Ecto neural progenitor cell (in vitro differentiated cells): Measurements from ENCODE around the gene FBXL2.
"Not testable (repeated sequence)": the region's sequence is repeated elsewhere in the genome, so short reads cannot be mapped to it uniquely, and the experiment has no call there.

Experiments
- DNase-seq: peaks from one replicate; pipeline ENCODE4 v3.0.0-alpha.2; 2018; ENCODE audit warnings: low spot score

The FBXL2 gene

DNA sequence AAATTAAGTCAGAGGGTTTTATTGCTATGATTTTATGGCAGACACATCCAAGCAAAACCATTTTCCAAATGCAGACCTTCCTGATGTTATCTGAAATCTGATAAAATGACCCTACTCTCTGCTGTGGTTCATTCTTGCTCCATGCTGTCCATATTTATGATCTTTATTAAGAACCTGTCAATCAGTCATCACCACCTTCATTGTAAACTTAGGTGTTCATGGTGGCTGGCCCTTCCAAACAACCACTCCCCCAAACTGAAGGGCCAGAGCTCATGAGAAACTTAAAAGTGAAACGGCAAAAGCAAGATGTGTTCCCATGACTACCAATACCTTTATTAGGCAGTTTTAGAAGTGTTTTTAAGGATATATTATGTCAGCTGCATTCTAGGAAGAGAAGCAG is 109.4 kb downstream of the FBXL2 start:
- no peak for DNase-seq

- no peak for DNase-seq
Measured at GRCh38 chr3:33388374-33389100, 111.3 kb downstream of the FBXL2 start.

DNA sequence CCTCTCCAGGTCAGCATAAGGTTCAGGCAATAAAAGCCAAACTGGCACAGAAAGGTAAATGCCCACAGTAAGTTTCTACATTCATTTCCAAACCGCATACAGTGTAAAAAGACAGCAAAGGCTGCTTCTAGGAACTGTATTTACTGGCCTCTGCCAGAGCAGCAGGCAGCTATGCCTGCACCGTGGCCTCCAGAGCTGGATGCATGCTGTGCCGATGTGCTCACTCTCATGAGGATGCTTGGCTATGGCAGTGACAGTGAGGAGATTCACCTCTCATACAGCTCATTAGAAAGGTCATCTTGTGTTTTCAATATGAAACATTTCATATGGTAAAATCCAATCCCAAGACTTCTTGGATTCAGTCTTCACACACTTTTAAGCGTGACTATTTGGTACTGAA is 112.7 kb downstream of the FBXL2 start:
- DNase-seq: no peak

- DNase-seq: no peak
Measured at GRCh38 chr3:33391255-33391995, 114.2 kb downstream of the FBXL2 start.

- no peak for DNase-seq
Measured at GRCh38 chr3:33392144-33392543, 114.9 kb downstream of the FBXL2 start.

DNA sequence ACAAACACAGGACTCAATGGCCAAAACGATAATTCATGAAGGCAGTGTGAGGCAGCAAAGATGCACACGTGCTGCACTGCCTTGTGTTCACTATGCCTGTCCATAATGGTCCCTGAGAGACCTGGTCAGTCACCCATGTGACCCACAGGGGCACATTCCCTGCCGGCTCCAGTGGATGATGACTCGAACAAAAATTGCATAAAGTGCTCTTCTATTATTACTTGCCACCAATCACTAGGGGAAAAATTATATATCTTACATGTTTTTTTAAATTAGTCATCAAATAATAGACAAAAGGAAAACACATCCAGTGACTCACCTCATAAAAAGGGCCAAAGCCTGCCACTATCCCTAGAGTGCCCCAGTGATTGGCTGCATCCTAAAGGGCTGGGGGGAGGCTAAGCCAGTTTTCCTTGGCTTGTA is 115.5 kb downstream of the FBXL2 start:
- no peak for DNase-seq

- DNase-seq: no peak
Measured at GRCh38 chr3:33394403-33395054, 117.3 kb downstream of the FBXL2 start.

GRCh38 chr3:33395900-33396299 is 118.7 kb downstream of the FBXL2 start:
- DNase-seq: no peak

DNA sequence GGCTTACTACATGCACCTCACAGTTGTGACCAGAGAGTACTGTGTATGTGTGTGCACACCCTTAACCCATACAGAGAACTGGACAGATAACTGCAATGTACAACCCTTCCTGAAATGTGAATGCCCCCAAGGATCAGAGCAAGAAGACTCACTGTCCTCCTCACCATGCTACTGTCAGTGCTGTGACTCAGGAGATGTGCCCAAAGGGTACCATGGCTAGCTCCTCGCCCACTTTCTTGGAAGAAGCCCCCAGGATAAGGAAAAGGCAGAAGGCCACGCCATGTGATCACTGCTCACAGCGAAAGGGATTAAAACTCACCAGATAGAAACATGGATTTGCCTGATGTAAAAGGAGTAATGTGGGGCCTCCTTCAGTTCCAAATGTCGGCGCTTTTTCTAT is 121.2 kb downstream of the FBXL2 start:
- DNase-seq: no peak

- no peak for DNase-seq
Measured at GRCh38 chr3:33401781-33402180, 124.5 kb downstream of the FBXL2 start.

DNA sequence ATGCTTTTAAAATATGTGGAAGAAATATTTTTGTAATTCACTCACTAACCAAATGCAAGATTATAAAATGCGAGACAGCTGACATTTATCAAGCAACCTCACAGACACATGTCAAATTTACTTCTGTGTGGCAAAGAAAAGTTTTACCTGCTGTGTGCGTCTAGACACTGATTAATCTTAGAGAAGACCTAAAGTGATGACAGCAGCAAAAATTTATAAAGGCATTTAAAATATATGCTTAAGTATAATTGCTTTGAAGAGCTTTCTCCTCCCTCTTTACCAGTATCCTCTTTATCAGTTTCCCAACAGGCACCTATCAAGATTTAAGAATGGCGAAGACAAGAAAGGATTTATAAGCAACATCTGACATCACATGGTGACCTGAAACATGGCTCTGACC is 125.7 kb downstream of the FBXL2 start:
- no peak for DNase-seq

DNA sequence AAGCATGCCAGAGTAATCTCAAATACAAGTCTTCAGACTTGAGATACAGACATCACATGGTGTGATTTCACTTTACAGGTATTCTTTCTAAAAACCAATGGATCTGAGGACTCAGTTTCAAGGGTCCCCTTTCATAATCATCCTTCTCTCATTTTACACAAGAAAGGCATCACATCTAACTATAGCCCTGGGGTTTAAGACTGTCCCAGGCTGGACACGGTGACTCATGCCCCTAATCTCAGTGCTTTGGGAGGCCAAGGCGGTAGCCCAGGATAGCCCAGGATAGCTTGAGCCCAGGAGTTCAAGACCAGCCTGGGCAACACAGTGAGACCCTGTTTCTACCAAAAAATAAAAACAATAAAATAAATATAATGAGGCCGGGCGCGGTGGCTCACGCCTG is 126.5 kb downstream of the FBXL2 start:
- DNase-seq: no peak

GRCh38 chr3:33410816-33411215 is 133.6 kb downstream of the FBXL2 start:
- not testable (repeated sequence) for DNase-seq

DNA sequence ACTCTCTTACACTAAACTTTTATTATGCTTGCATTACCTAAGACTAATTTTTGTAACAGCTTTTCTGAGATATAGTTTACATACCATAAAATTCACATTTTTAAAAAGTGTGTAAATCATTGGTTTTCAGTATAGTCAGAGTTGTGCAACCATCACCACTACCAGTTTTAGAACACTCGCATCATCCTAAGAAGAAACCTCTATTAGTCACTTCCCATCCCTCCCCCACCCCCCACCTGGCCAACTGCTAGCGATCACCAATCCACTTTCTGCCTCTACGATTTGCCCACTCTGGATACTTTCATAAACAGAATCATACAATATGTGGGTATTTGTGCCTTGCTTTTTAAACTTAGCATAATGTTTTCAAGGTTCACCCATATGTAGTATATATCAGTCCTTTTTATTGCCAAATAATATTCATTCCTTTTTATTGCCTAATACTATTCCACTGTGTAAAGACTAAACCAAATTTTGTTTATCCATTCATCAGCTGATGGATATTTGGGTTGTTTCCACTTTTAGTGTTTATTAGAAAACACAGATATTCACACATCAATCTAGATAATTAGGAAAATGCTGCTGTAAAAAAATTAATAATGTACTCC is 139.9 kb downstream of the FBXL2 start:
- DNase-seq: no peak

GRCh38 chr3:33419948-33420347 is 142.7 kb downstream of the FBXL2 start:
- DNase-seq: no peak

GRCh38 chr3:33420966-33421365 is 143.7 kb downstream of the FBXL2 start:
- no peak for DNase-seq

- no peak for DNase-seq
Measured at GRCh38 chr3:33424606-33425452, 147.6 kb downstream of the FBXL2 start.

DNA sequence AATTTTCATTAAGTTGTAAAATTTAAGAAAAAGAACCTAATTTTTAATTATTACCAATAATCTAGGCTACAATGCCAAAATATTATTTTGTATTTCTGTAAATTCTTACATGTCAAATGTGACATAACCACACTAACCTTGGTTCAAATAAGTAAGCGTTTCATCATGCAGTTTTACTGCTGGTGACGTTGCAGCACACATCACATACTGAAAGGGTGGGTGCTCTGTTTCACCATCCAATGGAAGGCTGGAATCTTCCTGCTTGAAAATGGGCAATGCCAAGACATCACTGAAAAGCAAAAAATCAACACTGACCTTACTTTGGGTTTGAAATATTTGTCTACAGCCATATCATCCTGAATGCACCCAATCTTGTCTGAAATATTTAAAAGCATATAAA is 148.2 kb downstream of the FBXL2 start:
- DNase-seq: no peak

DNA sequence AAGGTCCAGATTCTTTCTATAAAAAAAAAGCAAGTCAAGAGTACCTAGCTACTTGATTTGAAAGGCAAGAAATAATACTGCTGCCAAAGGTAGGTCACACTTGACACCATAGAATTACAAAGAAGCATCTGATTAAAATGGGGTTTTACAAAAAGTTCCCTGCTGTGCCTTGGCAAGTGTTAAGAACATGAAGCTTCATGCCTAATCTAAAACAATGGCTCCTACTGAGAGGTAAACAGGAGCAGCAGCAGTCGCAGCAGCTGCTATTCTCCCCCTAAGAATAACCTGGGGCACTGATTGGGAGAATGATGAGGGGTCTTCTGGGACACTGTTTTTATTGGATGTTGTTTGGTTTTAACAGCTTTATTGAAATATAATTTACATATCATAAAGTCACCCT is 148.8 kb downstream of the FBXL2 start:
- no peak for DNase-seq

DNA sequence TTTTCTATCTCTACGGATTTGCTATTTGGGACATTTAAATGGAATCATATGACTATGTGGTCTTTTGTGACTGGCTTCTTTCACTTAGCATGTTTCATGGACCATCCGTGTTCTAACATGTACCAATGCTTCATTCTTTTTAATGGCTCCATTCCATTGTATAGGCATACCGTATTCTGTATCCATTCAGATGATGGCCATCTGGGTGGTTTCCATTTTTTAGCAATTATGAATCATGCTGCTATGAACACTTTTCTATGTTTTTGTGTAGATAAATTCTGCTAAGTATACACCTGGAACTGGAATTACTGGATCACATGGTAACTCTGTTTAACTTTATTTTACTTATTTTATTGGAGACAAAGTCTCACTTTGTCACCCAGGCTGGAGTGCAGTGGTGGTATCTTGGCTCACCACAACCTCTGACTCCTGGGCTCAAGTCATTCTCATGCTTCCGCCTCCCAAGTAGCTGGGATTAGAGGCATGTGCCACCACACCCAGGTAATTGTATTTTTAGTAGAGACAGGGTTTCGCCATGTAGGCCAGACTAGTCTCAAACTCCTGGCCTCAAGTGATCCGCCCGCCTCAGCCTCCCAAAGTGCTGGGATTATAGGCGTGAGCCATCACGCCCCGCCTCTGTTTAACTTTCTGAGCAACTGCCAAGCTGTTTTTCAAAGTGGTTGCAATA is 149.5 kb downstream of the FBXL2 start:
- no peak for DNase-seq

GRCh38 chr3:33428734-33429133 is 151.5 kb downstream of the FBXL2 start:
- no peak for DNase-seq
